Ovary (tissue), 9 donors: ENCODE measurements around the gene DSCAM. TPM values are rescaled to one million over a fixed set of nuclear protein-coding genes. Genes with fewer than 3 reads are reported as not detected.

Experiments used
- DNase-seq, 5 donors: peaks; one replicate each; pipeline ENCODE4 v3.0.0-alpha.2; 2019 to 2020
- H3K27ac ChIP-seq, 2 donors: fragments of 200-600 bp; one replicate each; pipeline versions ENCODE4 v1.5.1 to v1.8.0; 2019 to 2022
- H3K27me3 ChIP-seq: fragments of 200-600 bp; one replicate; pipeline ENCODE4 v1.8.0; 2022
- H3K36me3 ChIP-seq: fragments of 200-600 bp; sonication (generic); one replicate; pipeline ENCODE4 v1.5.1; 2019
- H3K4me1 ChIP-seq: one replicate; pipeline ENCODE4 v1.8.1; 2013; ENCODE audit warnings: mild to moderate bottlenecking, moderate library complexity; ENCODE audit not compliant: insufficient read depth
- H3K4me3 ChIP-seq: fragments of 200-600 bp; sonication (generic); one replicate; pipeline ENCODE4 v1.5.1; 2017
- H3K9me3 ChIP-seq, 2 donors: fragments of 200-600 bp in 1 of 2; sonication (generic) in 1 of 2; one replicate each; pipeline versions ENCODE4 v1.5.1 to v1.8.1; 2013 to 2019; ENCODE audit warnings: mild to moderate bottlenecking in 1 of 2, moderate library complexity in 1 of 2
- EP300 ChIP-seq: sonication (generic); formaldehyde crosslinking; IDR thresholded peaks from one replicate; pipeline ENCODE4 v1.6.1; 2017; ENCODE audit warnings: antibody characterized with exemption
- POLR2A ChIP-seq: fragments of 450-650 bp; IDR thresholded peaks from one replicate; pipeline ENCODE4 v1.6.1; 2017; ENCODE audit warnings: antibody characterized with exemption, mild to moderate bottlenecking, moderate library complexity
- WGBS, 3 donors: extraction: QIAGEN DNeasy Blood & Tissue Kit in 1 of 3; methylation state at CpG; one replicate each; pipeline versions ENCODE4 v1.1.5 to v1.1.7; 2013 to 2017; 5-methylcytosine and 5-hydroxymethylcytosine counted together
- intact Hi-C, 4 donors: fragments of 100-400 bp; cut with DNase I; formaldehyde crosslinking; loops; one replicate each; pipeline versions ENCODE4 v1.11.0 to v1.15.1; 2022 to 2023
- polyA plus RNA-seq, 2 donors: library from polyadenylated mRNA; stranded (reverse); fragments of 200-250 nt in 1 of 2; fragments of 350-450 nt in 1 of 2; fragmentation: Illumina TruSeq in 1 of 2; extraction: RNeasy Lipid Tissue Mini Kit (QIAGEN cat#74804) in 1 of 2; gene quantifications; one replicate each; pipeline ENCODE4 v1.2.3, GENCODE V29; 2013 to 2014
- total RNA-seq, 7 donors: library from RNA; depleted of rRNA in 2 of 7; stranded (reverse); fragments of >200 nt in 2 of 7; fragmentation: NEBNext Ultra II Directional in 3 of 7; extraction: Animal tissue kit (Norgen Biotek cat#: 25700) in 3 of 7; gene quantifications; one replicate each; pipeline versions ENCODE4 v1.1.0 to v1.2.4, GENCODE V29; 2016 to 2023
- TF ChIP-seq, protein P1 (sequence below), 3 donors: fragments of 450-650 bp in 2 of 3; fragments of 200-600 bp in 1 of 3; IDR thresholded peaks; one replicate each; pipeline versions ENCODE4 v1.5.1 to v1.8.0; 2016 to 2022; ENCODE audit warnings: antibody characterized with exemption in 3 of 3, mild to moderate bottlenecking in 1 of 3
- donor health status: DM: no; HTN: no; CAD: no; lungs with moderate emphysema.
- donor health status: DM: no; HTN: no; CAD: no.
- donor health status: Bipolar disorder and iron deficiency.
- donor health status: DM: yes; HTN: yes; CAD: no.
- donor health status: DM: no; HTN: no; CAD: no.
- donor health status: DM: yes; HTN: yes; CAD: no.

The DSCAM gene
- total and polyA plus RNA-seq, 9 donors = under 0.01 to 0.12 (median 0.04) TPM; not detected in 5

DNA sequence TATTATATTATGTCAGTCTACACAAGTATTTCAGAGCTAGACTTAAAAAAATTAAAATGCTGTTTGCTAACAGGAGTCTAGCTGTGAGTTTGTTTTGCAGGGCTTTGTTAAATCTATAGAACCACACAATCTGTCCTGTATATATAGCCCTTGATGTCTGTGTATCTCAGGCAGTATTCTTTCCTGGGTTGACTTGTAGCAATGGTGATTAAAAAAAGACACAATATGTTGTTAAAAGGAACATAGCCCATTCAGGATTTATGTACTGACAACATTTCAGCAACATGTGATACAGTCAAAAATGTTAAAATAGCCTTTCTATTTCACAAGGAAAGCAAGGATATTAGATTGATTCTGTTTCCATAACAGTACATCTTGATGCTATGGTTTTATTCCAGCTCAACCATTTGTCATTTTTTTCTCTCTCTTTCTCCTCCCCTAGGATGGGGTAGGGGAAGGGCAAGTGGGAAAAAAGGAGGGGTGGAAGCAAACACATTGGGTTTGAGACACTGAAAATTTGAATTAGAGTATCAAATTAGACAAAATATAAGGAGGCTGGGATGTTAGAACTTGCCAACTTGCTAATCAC, 139.2 kb downstream of the DSCAM start:
- Histone ChIP-seq H3K4me1 (no peaks in the 10 kb centered on the region), H3K9me3 (no peaks in the 10 kb centered on the region), H3K27ac (no peak overlapping the region), H3K4me3 (no peak overlapping the region), H3K27me3 (no peaks in the 10 kb centered on the region), H3K36me3 (no peaks in the 10 kb centered on the region)
- TF ChIP-seq POLR2A = no peak
- no peak for TF ChIP-seq EP300
- TF ChIP-seq, protein P1, sequence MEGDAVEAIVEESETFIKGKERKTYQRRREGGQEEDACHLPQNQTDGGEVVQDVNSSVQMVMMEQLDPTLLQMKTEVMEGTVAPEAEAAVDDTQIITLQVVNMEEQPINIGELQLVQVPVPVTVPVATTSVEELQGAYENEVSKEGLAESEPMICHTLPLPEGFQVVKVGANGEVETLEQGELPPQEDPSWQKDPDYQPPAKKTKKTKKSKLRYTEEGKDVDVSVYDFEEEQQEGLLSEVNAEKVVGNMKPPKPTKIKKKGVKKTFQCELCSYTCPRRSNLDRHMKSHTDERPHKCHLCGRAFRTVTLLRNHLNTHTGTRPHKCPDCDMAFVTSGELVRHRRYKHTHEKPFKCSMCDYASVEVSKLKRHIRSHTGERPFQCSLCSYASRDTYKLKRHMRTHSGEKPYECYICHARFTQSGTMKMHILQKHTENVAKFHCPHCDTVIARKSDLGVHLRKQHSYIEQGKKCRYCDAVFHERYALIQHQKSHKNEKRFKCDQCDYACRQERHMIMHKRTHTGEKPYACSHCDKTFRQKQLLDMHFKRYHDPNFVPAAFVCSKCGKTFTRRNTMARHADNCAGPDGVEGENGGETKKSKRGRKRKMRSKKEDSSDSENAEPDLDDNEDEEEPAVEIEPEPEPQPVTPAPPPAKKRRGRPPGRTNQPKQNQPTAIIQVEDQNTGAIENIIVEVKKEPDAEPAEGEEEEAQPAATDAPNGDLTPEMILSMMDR (IDR thresholded peaks at IDR 0.05) = no peak
- no peak for DNase-seq
- intact Hi-C loops = no loop called here

DNA sequence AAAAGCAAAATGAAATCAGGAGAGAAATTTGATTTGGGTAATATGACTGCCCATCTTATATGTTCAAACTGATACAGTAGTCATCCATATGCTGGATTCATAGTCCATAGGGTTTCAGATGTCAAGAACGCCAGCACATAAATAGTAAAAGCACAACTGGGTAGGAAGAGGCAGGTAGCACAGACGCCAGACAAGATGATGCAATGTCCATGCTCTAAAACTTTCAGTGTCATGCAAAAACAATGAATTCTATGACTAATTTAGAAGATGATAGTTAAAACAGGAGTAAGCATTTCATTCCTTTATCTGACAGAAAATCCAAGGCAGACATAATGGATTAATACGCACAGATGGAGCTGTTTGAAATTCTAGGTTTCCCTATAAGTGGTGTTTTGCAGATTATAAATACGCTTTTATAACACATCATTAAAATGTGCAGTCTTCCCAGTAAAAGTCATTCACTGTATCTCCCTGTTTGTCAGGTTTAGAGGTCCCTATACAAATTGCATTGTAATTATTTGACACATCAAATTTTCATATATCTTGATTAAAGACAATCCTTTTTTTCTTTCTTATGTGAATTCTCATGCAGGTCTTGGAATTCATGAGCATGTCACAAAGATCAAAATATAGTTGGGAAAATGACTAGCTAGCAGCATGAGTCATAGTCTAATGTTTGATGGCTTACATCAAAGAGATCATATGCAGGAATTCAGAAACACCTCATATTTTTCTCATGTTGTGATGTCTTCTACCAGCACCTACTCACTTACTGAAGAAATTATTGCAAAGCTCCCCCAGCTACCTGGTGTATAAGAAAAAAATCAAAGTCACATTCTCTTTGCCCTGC, 139.9 kb downstream of the DSCAM start:
- DNase-seq = no peak
- intact Hi-C loops = no loop called here
- 76 to 82% (median 77%) methylated on average over 4 of the region's 4 CpGs for WGBS, 3 donors
- TF ChIP-seq, protein P1 (IDR thresholded peaks at IDR 0.05) = no peak
- TF ChIP-seq EP300 (no peak), POLR2A (no peak)
- Histone ChIP-seq H3K36me3 (no peaks in the 10 kb centered on the region), H3K27me3 (no peaks in the 10 kb centered on the region), H3K9me3 (no peaks in the 10 kb centered on the region), H3K4me1 (no peaks in the 10 kb centered on the region), H3K4me3 (no peak overlapping the region), H3K27ac (no peak overlapping the region)

DNA sequence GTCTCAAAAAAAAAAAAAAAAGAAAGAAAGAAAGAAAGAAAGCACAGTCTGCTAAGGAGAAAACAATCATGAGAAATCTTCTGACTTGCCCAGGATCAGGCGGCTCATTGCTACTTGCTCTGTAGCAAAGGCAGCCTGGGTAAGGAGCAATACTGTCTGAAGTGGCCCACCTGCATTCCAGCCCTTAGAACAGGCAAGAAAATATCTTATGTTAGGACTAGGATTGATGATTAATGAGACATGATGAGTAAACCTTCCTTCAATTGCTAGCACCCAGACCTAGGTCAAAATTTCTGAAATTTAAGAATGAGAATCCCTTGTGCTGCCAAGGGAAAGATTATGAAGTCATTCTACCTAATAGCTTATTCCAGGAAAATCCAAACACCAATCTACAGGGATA, 140.8 kb downstream of the DSCAM start:
- TF ChIP-seq, protein P1 (IDR thresholded peaks at IDR 0.05) = no peak
- H3K9me3 ChIP-seq = no peaks in the 10 kb centered on the region
- no peaks in the 10 kb centered on the region for H3K36me3 ChIP-seq
- no peak overlapping the region for H3K4me3 ChIP-seq
- 77 to 100% (median 88%) methylated on average over 1 of the region's 1 CpG for WGBS, 3 donors
- no peaks in the 10 kb centered on the region for H3K27me3 ChIP-seq
- no peak overlapping the region for H3K27ac ChIP-seq
- intact Hi-C loops = no loop called here
- no peak for DNase-seq
- no peaks in the 10 kb centered on the region for H3K4me1 ChIP-seq

DNA sequence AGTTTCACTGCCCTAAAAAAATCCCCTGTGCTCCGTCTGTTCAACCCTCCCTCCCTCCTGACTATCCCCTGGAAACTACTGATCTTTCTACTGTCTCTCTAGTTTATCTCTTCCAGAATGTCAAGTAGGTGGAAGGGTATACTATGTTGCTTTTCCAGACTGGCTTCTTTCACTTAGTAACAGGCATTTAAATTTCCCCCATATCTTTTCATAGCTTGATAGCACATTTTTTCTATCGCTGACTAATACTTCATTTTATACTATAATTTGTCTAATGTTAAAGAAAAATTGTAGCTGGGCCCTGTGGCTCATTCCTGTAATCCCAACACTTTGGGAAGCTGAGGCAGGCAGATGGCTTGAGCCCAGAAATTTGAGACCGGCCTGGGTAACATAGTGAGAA, 142.8 kb downstream of the DSCAM start:
- Histone ChIP-seq H3K36me3 (no peaks in the 10 kb centered on the region), H3K4me1 (no peaks in the 10 kb centered on the region), H3K9me3 (no peaks in the 10 kb centered on the region), H3K27ac (no peak overlapping the region), H3K4me3 (no peak overlapping the region), H3K27me3 (no peaks in the 10 kb centered on the region)
- no peak for DNase-seq
- WGBS, 3 donors = 76 to 85% (median 79%) methylated on average over 3 of the region's 3 CpGs
- intact Hi-C loops = no loop called here
- TF ChIP-seq, protein P1 (IDR thresholded peaks at IDR 0.05) = no peak
- no peak for TF ChIP-seq POLR2A
- no peak for TF ChIP-seq EP300
